OCI-LY1 (cell line): ENCODE data around the gene XCL1.

Experiments used
- H2AFZ ChIP-seq: fragments of 200-600 bp; sonication (generic), shearing (Covaris generic); 2 replicates; pipeline ENCODE4 v1.6.0; 2014; ENCODE audit warnings: antibody characterized with exemption, mild to moderate bottlenecking, low read length
- H3F3A ChIP-seq: fragments of 200-600 bp; sonication (generic), shearing (Covaris generic); 2 replicates; pipeline ENCODE4 v1.6.0; 2014; ENCODE audit warnings: mild to moderate bottlenecking, antibody characterized with exemption, low read length, moderate library complexity; ENCODE audit not compliant: insufficient read depth
- H3K27ac ChIP-seq: fragments of 200-600 bp; sonication (generic); 2 replicates; pipeline ENCODE4 v1.5.1; 2014; ENCODE audit warnings: low read length, mixed run types, mild to moderate bottlenecking, low read depth; ENCODE audit not compliant: poor library complexity, severe bottlenecking
- H3K27me3 ChIP-seq: fragments of 200-600 bp; sonication (generic); 2 replicates; pipeline ENCODE4 v1.6.0; 2014; ENCODE audit warnings: antibody characterized with exemption, mild to moderate bottlenecking, low read length, moderate library complexity; ENCODE audit not compliant: insufficient read depth
- H3K36me3 ChIP-seq: fragments of 200-600 bp; sonication (generic); 2 replicates; pipeline ENCODE4 v1.6.1; 2014; ENCODE audit warnings: mild to moderate bottlenecking, antibody characterized with exemption, low read length, moderate library complexity, mixed read lengths; ENCODE audit not compliant: insufficient read depth
- H3K4me1 ChIP-seq: fragments of 200-600 bp; sonication (generic); 2 replicates; pipeline ENCODE4 v1.5.1; 2014; ENCODE audit warnings: mild to moderate bottlenecking, low read length, moderate library complexity; ENCODE audit not compliant: insufficient read depth, severe bottlenecking
- H3K4me2 ChIP-seq: fragments of 200-600 bp; sonication (generic), shearing (Covaris generic); 2 replicates; pipeline ENCODE4 v1.6.1; 2014; ENCODE audit warnings: low read length
- H3K4me3 ChIP-seq: fragments of 200-600 bp; sonication (generic); 2 replicates; pipeline ENCODE4 v1.5.1; 2014; ENCODE audit warnings: low read length, low read depth, mild to moderate bottlenecking, mixed read lengths; ENCODE audit not compliant: poor library complexity, severe bottlenecking
- H3K79me2 ChIP-seq: fragments of 200-600 bp; shearing (Covaris generic); 2 replicates; pipeline ENCODE4 v1.6.1; 2016; ENCODE audit warnings: mixed run types, low read length, mixed read lengths; ENCODE audit not compliant: insufficient read depth
- H3K9ac ChIP-seq: fragments of 200-600 bp; sonication (generic), shearing (Covaris generic); 2 replicates; pipeline ENCODE4 v1.6.1; 2014; ENCODE audit warnings: mild to moderate bottlenecking, low read length, mixed read lengths
- H3K9me2 ChIP-seq: fragments of 200-600 bp; sonication (generic), shearing (Covaris generic); 2 replicates; pipeline ENCODE4 v1.6.1; 2014; ENCODE audit warnings: low read depth, mild to moderate bottlenecking, low read length, mixed read lengths
- H3K9me3 ChIP-seq: fragments of 200-600 bp; shearing (Covaris generic); 2 replicates; pipeline ENCODE4 v1.6.1; 2014; ENCODE audit warnings: low read length, mixed read lengths
- H4K20me1 ChIP-seq: fragments of 200-600 bp; sonication (generic), shearing (Covaris generic); 2 replicates; pipeline ENCODE4 v1.6.0; 2016; ENCODE audit warnings: mild to moderate bottlenecking, low read length; ENCODE audit not compliant: insufficient read depth
- CTCF ChIP-seq: fragments of 200-600 bp; sonication (generic), shearing (Covaris generic); IDR thresholded peaks from 2 replicates; pipeline ENCODE4 v1.5.1; 2017; ENCODE audit warnings: mild to moderate bottlenecking, antibody characterized with exemption, low read length, moderate library complexity, mixed read lengths
- EZH2 ChIP-seq: fragments of 200-600 bp; sonication (generic), shearing (Covaris generic); IDR thresholded peaks from 2 replicates; pipeline ENCODE4 v1.8.0; 2017; ENCODE audit warnings: borderline replicate concordance, mixed run types, mild to moderate bottlenecking, antibody characterized with exemption, low read length, moderate library complexity, mixed read lengths

The XCL1 gene

GRCh38 chr1:168581817-168582572 lies 5.6 kb downstream of the XCL1 start:
- Histone ChIP-seq H3K27me3 (no peaks in the 10 kb centered on the region), H3K4me3 (no peak overlapping the region), H3K27ac (no peak overlapping the region), H4K20me1 (no peaks in the 10 kb centered on the region), H2AFZ (no peak overlapping the region), H3K36me3 (no peaks in the 10 kb centered on the region), H3K79me2 (no peaks in the 10 kb centered on the region), H3K4me1 (no peaks in the 10 kb centered on the region), H3K4me2 (no peak overlapping the region), H3K9me3 (no peaks in the 10 kb centered on the region), H3K9ac (no peak overlapping the region), H3K9me2 (no peaks in the 10 kb centered on the region), H3F3A (no peaks in the 10 kb centered on the region)
- TF ChIP-seq EZH2, result no peak

- H3K9ac ChIP-seq, result no peak overlapping the region
- no peaks in the 10 kb centered on the region for H4K20me1 ChIP-seq
- no peaks in the 10 kb centered on the region for H3K4me1 ChIP-seq
- H3K4me3 ChIP-seq, result no peak overlapping the region
- no peaks in the 10 kb centered on the region for H3K27me3 ChIP-seq
- no peak for TF ChIP-seq EZH2
- TF ChIP-seq CTCF, result no peak
- no peaks in the 10 kb centered on the region for H3K79me2 ChIP-seq
- no peaks in the 10 kb centered on the region for H3F3A ChIP-seq
- no peak overlapping the region for H3K4me2 ChIP-seq
- no peaks in the 10 kb centered on the region for H3K36me3 ChIP-seq
- no peak overlapping the region for H3K27ac ChIP-seq
- H2AFZ ChIP-seq, result no peak overlapping the region
- no peaks in the 10 kb centered on the region for H3K9me3 ChIP-seq
- H3K9me2 ChIP-seq, result no peaks in the 10 kb centered on the region
Measured at GRCh38 chr1:168582688-168583336, 6.4 kb downstream of the XCL1 start.

GRCh38 chr1:168583571-168583970 lies 7.2 kb downstream of the XCL1 start:
- Histone ChIP-seq H3K9ac (no peak overlapping the region), H3K36me3 (no peaks in the 10 kb centered on the region), H3K4me2 (no peak overlapping the region), H2AFZ (no peak overlapping the region), H3K4me1 (no peaks in the 10 kb centered on the region), H4K20me1 (no peaks in the 10 kb centered on the region), H3F3A (no peaks in the 10 kb centered on the region), H3K79me2 (no peaks in the 10 kb centered on the region), H3K27me3 (no peaks in the 10 kb centered on the region), H3K9me3 (no peaks in the 10 kb centered on the region), H3K9me2 (no peaks in the 10 kb centered on the region), H3K4me3 (no peak overlapping the region), H3K27ac (no peak overlapping the region)
- TF ChIP-seq CTCF (no peak), EZH2 (no peak)

- Histone ChIP-seq H3K4me3 (no peak overlapping the region), H3K4me2 (no peak overlapping the region), H3K27ac (no peak overlapping the region), H3K36me3 (no peaks in the 10 kb centered on the region), H3K9ac (no peak overlapping the region), H4K20me1 (no peaks in the 10 kb centered on the region), H3K4me1 (no peaks in the 10 kb centered on the region), H3K27me3 (no peaks in the 10 kb centered on the region), H3K9me3 (no peaks in the 10 kb centered on the region), H3K9me2 (no peaks in the 10 kb centered on the region), H2AFZ (no peak overlapping the region), H3K79me2 (no peaks in the 10 kb centered on the region), H3F3A (no peaks in the 10 kb centered on the region)
- TF ChIP-seq CTCF (no peak), EZH2 (no peak)
Measured at GRCh38 chr1:168585191-168585590, 8.8 kb downstream of the XCL1 start.
